GM19468 (cell line): ENCODE data around the gene SLC39A3.
"Not testable (repeated sequence)": the region's sequence is repeated elsewhere in the genome, so short reads cannot be mapped to it uniquely, and the experiment has no call there.

Experiments used
- ATAC-seq: cut with Tn5 transposase; IDR thresholded peaks from one replicate; pipeline ENCODE4 v1.9.1; 2021; ENCODE audit warnings: mild to moderate bottlenecking, moderate library complexity, moderate number of reproducible peaks; ENCODE audit not compliant: unreplicated experiment; ENCODE audit errors: extremely low read depth

The SLC39A3 gene

GRCh38 chr19:2724148-2724557 is 15.7 kb downstream of the SLC39A3 start:
- ATAC-seq = no peak

GRCh38 chr19:2723747-2724146 is 16.1 kb downstream of the SLC39A3 start:
- ATAC-seq = no peak

- ATAC-seq = no peak
Observed at GRCh38 chr19:2723345-2723715, 16.5 kb downstream of the SLC39A3 start.

GRCh38 chr19:2722541-2723344 is 17.1 kb downstream of the SLC39A3 start:
- no peak for ATAC-seq

- ATAC-seq = no peak
Observed at GRCh38 chr19:2721570-2722540, 18.0 kb downstream of the SLC39A3 start.

- ATAC-seq = no peak
Observed at GRCh38 chr19:2720777-2721569, 18.8 kb downstream of the SLC39A3 start, which contains the start of gene DIRAS1. TSS of gene DIRAS1 (minus strand) at chr19:2721372. CDS start at chr19:2717806, 3,566 bp downstream.

GRCh38 chr19:2719920-2720776 is 19.7 kb downstream of the SLC39A3 start:
- ATAC-seq = no peak

- no peak for ATAC-seq
Observed at GRCh38 chr19:2719232-2719735, 20.5 kb downstream of the SLC39A3 start.

- ATAC-seq = no peak
Observed at GRCh38 chr19:2717638-2718541, 21.9 kb downstream of the SLC39A3 start.

- ATAC-seq = no peak
Observed at GRCh38 chr19:2716722-2717637, 22.8 kb downstream of the SLC39A3 start.

- no peak for ATAC-seq
Observed at GRCh38 chr19:2716275-2716650, 23.6 kb downstream of the SLC39A3 start.

- no peak for ATAC-seq
Observed at GRCh38 chr19:2715470-2716274, 24.1 kb downstream of the SLC39A3 start.

GRCh38 chr19:2714531-2715269 is 25.1 kb downstream of the SLC39A3 start:
- no peak for ATAC-seq

- not testable (repeated sequence) for ATAC-seq
Observed at GRCh38 chr19:2714102-2714501, 25.7 kb downstream of the SLC39A3 start.

- not testable (repeated sequence) for ATAC-seq
Observed at GRCh38 chr19:2713170-2713569, 26.6 kb downstream of the SLC39A3 start.

- no peak for ATAC-seq
Observed at GRCh38 chr19:2711875-2712205, 28.0 kb downstream of the SLC39A3 start.
